ENCODE data around the gene HEMGN. TPM values are rescaled to one million over a fixed set of nuclear protein-coding genes. Genes with fewer than 3 reads are reported as not detected.

The HEMGN gene
- total and polyA plus RNA-seq, 2 of the 13 experiments (the other 11 are each of a cell fraction or from before 2014, with no cell fraction given) = not detected

DNA sequence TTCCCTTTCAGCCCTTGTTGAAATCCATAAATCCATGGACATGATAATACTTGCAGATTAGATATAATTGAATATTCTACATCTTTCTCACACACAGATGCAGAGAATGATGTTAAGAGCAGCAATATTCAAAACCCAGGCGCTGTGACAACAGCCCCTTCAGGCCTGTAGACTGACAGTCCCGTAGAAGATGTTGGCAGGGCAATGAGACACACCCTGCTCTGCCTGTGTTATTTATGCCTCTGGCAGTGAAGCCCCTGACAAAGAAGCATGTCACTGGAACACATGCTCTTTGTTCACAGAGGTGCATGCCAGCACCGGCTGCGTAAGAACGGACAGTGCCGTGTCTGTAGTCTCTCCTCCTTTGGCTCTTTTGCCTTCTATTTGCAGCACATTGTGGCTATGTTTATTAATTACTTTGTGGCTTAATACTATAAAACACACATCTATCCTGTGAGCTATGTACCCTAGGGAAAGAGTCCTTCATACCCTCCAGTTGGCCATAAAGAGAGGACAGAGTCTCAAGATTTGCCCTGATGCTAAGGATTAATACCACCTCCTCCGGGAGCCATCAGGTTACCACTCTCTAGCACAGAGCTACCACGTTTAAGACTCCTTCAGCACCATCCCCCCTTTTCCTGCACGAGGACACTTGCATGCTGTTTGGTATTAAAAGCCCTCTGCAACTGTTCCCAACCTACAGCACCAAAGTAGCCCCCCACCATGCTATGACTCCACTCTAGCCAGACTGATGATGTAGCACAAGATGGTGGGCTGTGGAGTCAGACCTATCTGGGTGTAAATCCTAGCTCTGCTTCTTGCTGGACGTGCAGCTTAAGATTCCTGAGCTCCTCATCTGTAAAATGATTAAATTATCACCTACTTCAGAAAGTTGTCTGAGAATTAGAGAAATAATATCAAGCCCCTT is 43.2 kb upstream of the HEMGN start (continued):
- no peak for TF ChIP-seq ZNF549 (CRISPR knock-in tag; IDR thresholded peaks at IDR 0.05)
- TF ChIP-seq CENPT (CRISPR knock-in tag; IDR thresholded peaks at IDR 0.05; ENCODE audit: low read depth) = no peak
- no peak for TF ChIP-seq SOX13 (IDR thresholded peaks at IDR 0.05)
- peak in 1 of 2 experiments; percentile 53; a peak in 1 of 4 replicates for TF ChIP-seq SOX13 (CRISPR knock-in tag; conservative IDR thresholded peaks at IDR 0.05 in 1 of 2, IDR thresholded peaks at IDR 0.05 in 1 of 2)
- TF ChIP-seq ZNF431 (CRISPR knock-in tag; IDR thresholded peaks at IDR 0.05; ENCODE audit: borderline replicate concordance, low read depth) = no peak
- TF ChIP-seq MYC (CRISPR knock-in tag; IDR thresholded peaks at IDR 0.05; ENCODE audit: borderline replicate concordance) = 0 out of 2 replicates have a peak, but pooled peaks have one; percentile 19
- TF ChIP-seq FOXP1 (IDR thresholded peaks at IDR 0.05) = no peak
- no peak for TF ChIP-seq FOXP1 (CRISPR knock-in tag; IDR thresholded peaks at IDR 0.05)
- no peak for TF ChIP-seq U2AF1 (optimal IDR thresholded peaks at IDR 0.05; ENCODE audit: low read depth, low read length)
- TF ChIP-seq SAP130 (CRISPR knock-in tag; IDR thresholded peaks at IDR 0.05; ENCODE audit: low read depth) = peak; percentile 43; the same call in 1 of the 2 replicates
- TF ChIP-seq E2F5 (CRISPR knock-in tag; conservative IDR thresholded peaks at IDR 0.05) = no peak
- TF ChIP-seq, protein P1, sequence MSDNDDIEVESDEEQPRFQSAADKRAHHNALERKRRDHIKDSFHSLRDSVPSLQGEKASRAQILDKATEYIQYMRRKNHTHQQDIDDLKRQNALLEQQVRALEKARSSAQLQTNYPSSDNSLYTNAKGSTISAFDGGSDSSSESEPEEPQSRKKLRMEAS (IDR thresholded peaks at IDR 0.05) = peak; percentile 57
- TF ChIP-seq XRCC5 (optimal IDR thresholded peaks at IDR 0.05; ENCODE audit: low read length) = peak; percentile 15
